Tibial nerve (tissue), 3 donors: ENCODE results near the gene DYNC1LI1.

Source experiments
- CTCF ChIP-seq, 5 experiments: fragments of 200-600 bp in 3 of 5; fragments of 450-650 bp in 2 of 5; sonication (generic) in 3 of 5; IDR thresholded peaks; one replicate each; pipeline ENCODE4 v1.5.1; 2016 to 2019; ENCODE audit warnings: antibody characterized with exemption in 5 of 5, mild to moderate bottlenecking in 3 of 5, moderate library complexity in 2 of 5
- POLR2A ChIP-seq, 2 donors: fragments of 450-650 bp; IDR thresholded peaks; one replicate each; pipeline ENCODE4 v1.6.1; 2017; ENCODE audit warnings: antibody characterized with exemption in 2 of 2, mild to moderate bottlenecking in 2 of 2, moderate library complexity in 2 of 2

GRCh38 chr3:32551496-32551895 is 19.2 kb downstream of the DYNC1LI1 start:
- TF ChIP-seq POLR2A (IDR thresholded peaks at IDR 0.05) (no peak), CTCF (IDR thresholded peaks at IDR 0.05) (no peak)
